NCI-H2196 treated with DMSO at 0.1 percent for 48 hours (cell line): Measurements from ENCODE around the gene DBNDD2.

Source experiments
- DNase-seq: peaks from one replicate; lab custom pipeline; 2025; ENCODE audit not compliant: unreplicated experiment; lab: John Stamatoyannopoulos, UW

The DBNDD2 gene

GRCh38 chr20:45448270-45448669 lies 40.2 kb downstream of the DBNDD2 start:
- DNase-seq = no peak

- DNase-seq = no peak
Measured at GRCh38 chr20:45449528-45449927, 41.4 kb downstream of the DBNDD2 start.

- DNase-seq = no peak
Measured at GRCh38 chr20:45450097-45450818, 42.2 kb downstream of the DBNDD2 start.

DNA sequence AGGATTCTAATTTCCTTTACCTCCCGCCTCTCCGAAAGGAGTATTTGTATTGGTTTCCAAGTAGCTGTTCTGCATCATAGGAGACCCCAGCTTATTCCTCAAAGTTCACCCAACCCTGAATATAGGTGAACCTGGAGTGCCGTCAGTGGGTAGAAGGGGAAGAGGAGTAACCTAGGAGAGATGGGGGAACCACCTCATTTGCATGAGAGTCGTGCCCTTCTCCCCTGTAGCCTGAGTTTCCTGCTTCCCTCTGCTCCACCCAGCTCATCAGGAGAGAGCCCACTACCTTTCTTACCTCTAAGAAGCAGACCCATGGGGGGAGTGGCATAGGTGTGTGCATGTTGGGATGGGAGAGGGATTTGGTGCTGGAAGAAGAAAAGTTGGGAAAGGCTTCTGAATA lies 44.1 kb downstream of the DBNDD2 start:
- DNase-seq = no peak

DNA sequence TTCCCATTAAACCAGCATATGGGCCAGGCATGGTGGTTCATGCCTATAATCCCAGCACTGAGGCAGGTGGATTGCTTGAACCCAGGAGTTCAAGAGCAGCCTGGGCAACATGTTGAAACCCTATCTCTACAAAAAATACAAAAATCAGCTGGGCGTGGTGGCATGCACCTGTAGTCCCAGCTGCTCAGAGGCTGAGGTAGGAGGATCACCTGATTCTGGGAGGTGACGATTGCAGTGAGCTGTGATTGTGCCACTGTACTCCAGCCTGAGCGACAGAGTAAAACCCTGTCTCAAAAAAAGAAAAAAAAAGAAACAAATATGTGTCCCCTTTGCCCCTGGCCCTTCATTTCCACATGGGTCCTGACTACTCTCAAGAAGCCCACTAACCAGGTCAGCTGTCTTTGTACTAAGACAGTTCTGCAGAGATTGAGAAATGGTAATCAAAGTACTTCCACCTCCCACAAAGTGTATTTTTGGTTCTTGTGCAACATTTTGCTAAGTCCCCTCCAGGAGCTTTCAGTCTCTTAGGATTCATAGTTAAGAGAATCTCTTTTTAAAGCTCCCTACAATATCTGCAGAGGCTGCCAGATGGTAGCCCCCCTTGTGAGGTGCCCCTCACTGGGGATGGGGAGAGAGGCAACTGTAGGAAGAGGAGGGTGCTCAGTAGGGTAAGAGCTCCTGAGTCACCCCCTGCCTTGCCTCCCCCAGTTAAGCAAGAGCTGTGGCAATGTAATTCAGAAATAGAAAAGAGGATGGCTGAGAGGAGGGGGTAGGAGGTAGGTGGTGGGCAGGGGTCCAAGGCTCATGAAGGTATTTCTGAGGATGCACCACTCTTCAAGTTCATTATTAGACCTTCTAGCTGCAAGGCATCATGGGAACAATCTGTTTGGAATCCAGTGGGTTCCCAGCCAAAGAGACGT lies 44.9 kb downstream of the DBNDD2 start:
- no peak for DNase-seq

DNA sequence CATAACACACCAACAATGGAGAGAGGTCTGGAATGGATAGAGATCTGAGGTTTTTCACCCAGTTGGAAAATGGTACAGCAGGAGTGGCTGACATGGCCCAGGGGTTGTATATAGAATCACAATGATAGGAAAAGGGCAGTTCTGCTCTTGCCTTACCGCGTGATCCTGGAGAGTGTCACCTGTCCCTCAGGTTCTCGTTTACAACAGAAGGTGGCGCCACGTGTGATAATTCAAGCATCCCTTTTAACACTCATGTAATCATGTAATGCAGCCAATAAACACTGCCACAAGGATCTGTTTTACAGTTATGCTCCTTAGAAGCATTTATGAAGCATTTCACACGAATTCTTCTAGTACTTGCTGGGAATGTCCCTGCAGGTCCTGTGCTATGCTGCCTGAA lies 48.5 kb downstream of the DBNDD2 start:
- no peak for DNase-seq

DNA sequence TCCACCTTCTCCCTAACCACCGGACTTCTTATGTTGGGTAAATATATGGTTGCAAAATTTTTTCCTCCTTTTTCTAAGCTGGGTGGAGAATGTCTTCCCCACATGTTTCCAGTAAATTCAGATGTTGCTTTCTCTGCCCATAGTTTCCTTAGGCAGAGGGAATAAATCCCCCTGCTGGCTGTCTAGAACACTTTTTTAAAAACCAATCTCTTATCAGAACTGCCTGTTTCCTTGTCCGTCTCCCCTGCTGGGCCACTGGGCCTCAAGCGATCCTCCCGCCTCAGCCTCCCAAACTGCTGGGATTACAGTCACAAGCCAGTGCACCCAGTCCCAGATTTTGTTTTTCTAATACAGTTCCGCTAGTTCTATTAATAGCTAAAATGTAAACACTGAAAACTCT lies 51.5 kb downstream of the DBNDD2 start:
- DNase-seq = no peak
